ENCODE data around the gene RPL18.
"Not testable (repeated sequence)": the region's sequence is repeated elsewhere in the genome, so short reads cannot be mapped to it uniquely, and the experiment has no call there.

RPL18 gene

GRCh38 chr19:48644839-48645619, 26.1 kb upstream of the RPL18 start:
- DNase-seq (ENCODE audit: low read depth), result no peak

- DNase-seq (ENCODE audit: low read depth), result no peak
These were observed 25.4 kb upstream of the RPL18 start for GRCh38 chr19:48644355-48644754.

- DNase-seq (ENCODE audit: low read depth), result no peak
These were observed 23.9 kb upstream of the RPL18 start for GRCh38 chr19:48642862-48643261.

- DNase-seq (ENCODE audit: low read depth), result no peak
These were observed 22.9 kb upstream of the RPL18 start for GRCh38 chr19:48641850-48642249.

GRCh38 chr19:48639483-48640375, 20.8 kb upstream of the RPL18 start:
- DNase-seq (ENCODE audit: low read depth), result no peak

GRCh38 chr19:48638831-48639381, 19.9 kb upstream of the RPL18 start:
- no peak for DNase-seq (ENCODE audit: low read depth)

- peak; percentile 80 for DNase-seq (ENCODE audit: low read depth)
These were observed 19.2 kb upstream of the RPL18 start for GRCh38 chr19:48637948-48638830.

- DNase-seq (ENCODE audit: low read depth), result peak; percentile 98
These were observed 18.5 kb upstream of the RPL18 start for GRCh38 chr19:48637449-48637947.

- DNase-seq (ENCODE audit: low read depth), result no peak
These were observed 18.0 kb upstream of the RPL18 start, which contains the start of gene DBP for GRCh38 chr19:48636859-48637448. Gene DBP (minus strand): TSS chr19:48637379. CDS start chr19:48636994, 385 bp downstream.

GRCh38 chr19:48635966-48636858, 17.2 kb upstream of the RPL18 start:
- DNase-seq (ENCODE audit: low read depth), result no peak

GRCh38 chr19:48635263-48635965, 16.4 kb upstream of the RPL18 start:
- no peak for DNase-seq (ENCODE audit: low read depth)

- peak; percentile 86 for DNase-seq (ENCODE audit: low read depth)
These were observed 15.7 kb upstream of the RPL18 start for GRCh38 chr19:48634424-48635262.

GRCh38 chr19:48634036-48634342, 15.0 kb upstream of the RPL18 start:
- DNase-seq (ENCODE audit: low read depth), result no peak

GRCh38 chr19:48633148-48634035, 14.4 kb upstream of the RPL18 start:
- DNase-seq (ENCODE audit: low read depth), result no peak

GRCh38 chr19:48632692-48633147, 13.7 kb upstream of the RPL18 start:
- no peak for DNase-seq (ENCODE audit: low read depth)

GRCh38 chr19:48632286-48632685, 13.3 kb upstream of the RPL18 start:
- DNase-seq (ENCODE audit: low read depth), result not testable (repeated sequence)

GRCh38 chr19:48631225-48631624, 12.2 kb upstream of the RPL18 start:
- DNase-seq (ENCODE audit: low read depth), result no peak

Data from GM04504 (cell line).